ENCODE results near the gene SH3PXD2A.

Gene SH3PXD2A

GRCh38 chr10:103598654-103599115 lies 256.7 kb downstream of the SH3PXD2A start:
- no peak for DNase-seq

GRCh38 chr10:103597003-103597402 lies 258.4 kb downstream of the SH3PXD2A start:
- no peak for DNase-seq

GRCh38 chr10:103595933-103596726 lies 259.2 kb downstream of the SH3PXD2A start:
- no peak for DNase-seq

GRCh38 chr10:103593022-103593570 lies 262.3 kb downstream of the SH3PXD2A start:
- no peak for DNase-seq

- peak in 2 of 4 experiments; percentile 9 for DNase-seq
Observed at GRCh38 chr10:103592186-103593021, 263.0 kb downstream of the SH3PXD2A start.

GRCh38 chr10:103590744-103591291 lies 264.6 kb downstream of the SH3PXD2A start:
- no peak for DNase-seq

GRCh38 chr10:103590060-103590459 lies 265.3 kb downstream of the SH3PXD2A start:
- no peak for DNase-seq

- DNase-seq, result no peak
Observed at GRCh38 chr10:103589074-103589630, 266.2 kb downstream of the SH3PXD2A start.

- no peak for DNase-seq
Observed at GRCh38 chr10:103587073-103587472, 268.3 kb downstream of the SH3PXD2A start.

- no peak for DNase-seq
Observed at GRCh38 chr10:103585011-103585405, 270.4 kb downstream of the SH3PXD2A start.

GRCh38 chr10:103584216-103585010 lies 271.0 kb downstream of the SH3PXD2A start:
- peak in 3 of 4 experiments; percentile 17 to 66 (median 65) for DNase-seq

GRCh38 chr10:103583871-103584215 lies 271.5 kb downstream of the SH3PXD2A start:
- DNase-seq, result no peak

GRCh38 chr10:103582331-103583123 lies 272.8 kb downstream of the SH3PXD2A start:
- no peak for DNase-seq

GRCh38 chr10:103581499-103581898 lies 273.9 kb downstream of the SH3PXD2A start:
- no peak for DNase-seq

GRCh38 chr10:103580430-103580829 lies 274.9 kb downstream of the SH3PXD2A start:
- no peak for DNase-seq

- no peak for DNase-seq
Observed at GRCh38 chr10:103580011-103580410, 275.4 kb downstream of the SH3PXD2A start.

- no peak for DNase-seq
Observed at GRCh38 chr10:103578782-103579382, 276.5 kb downstream of the SH3PXD2A start.

- no peak for DNase-seq
Observed at GRCh38 chr10:103576862-103577261, 278.5 kb downstream of the SH3PXD2A start.

- no peak for DNase-seq
Observed at GRCh38 chr10:103576076-103576471, 279.3 kb downstream of the SH3PXD2A start.

- no peak for DNase-seq
Observed at GRCh38 chr10:103575416-103576075, 279.8 kb downstream of the SH3PXD2A start.

All from activated CD4-positive, CD25-positive, alpha-beta regulatory T cell (primary cell).